Kasumi-1 (cell line): ENCODE data around the gene ERCC2.
"Not testable (repeated sequence)": the region's sequence is repeated elsewhere in the genome, so short reads cannot be mapped to it uniquely, and the experiment has no call there.

Experiments
- DNase-seq, 2 experiments: peaks; one replicate each; lab custom pipeline; 2025; lab: John Stamatoyannopoulos, UW

Gene ERCC2

GRCh38 chr19:45370410-45371204 is at the start of gene ERCC2:
Gene ERCC2 (minus strand): TSS chr19:45370573. CDS start chr19:45370540, 33 bp downstream.
- peak; percentile 95 to 96 for DNase-seq

- DNase-seq: no peak
These were observed 49.5 kb upstream of the ERCC2 start for GRCh38 chr19:45419895-45420294.

GRCh38 chr19:45419396-45419795 is 49.0 kb upstream of the ERCC2 start:
- peak; percentile 80 to 83 for DNase-seq

GRCh38 chr19:45418802-45419201 is 48.4 kb upstream of the ERCC2 start:
- peak; percentile 46 to 51 for DNase-seq

GRCh38 chr19:45417151-45417550 is 46.8 kb upstream of the ERCC2 start:
- DNase-seq: no peak

- DNase-seq: no peak
These were observed 44.1 kb upstream of the ERCC2 start for GRCh38 chr19:45414468-45414867.

- DNase-seq: no peak
These were observed 43.1 kb upstream of the ERCC2 start for GRCh38 chr19:45413497-45413896.

GRCh38 chr19:45410330-45410729 is 40.0 kb upstream of the ERCC2 start:
- not testable (repeated sequence) for DNase-seq

GRCh38 chr19:45409557-45409920 is 39.2 kb upstream of the ERCC2 start:
- peak; percentile 8 to 46 for DNase-seq

GRCh38 chr19:45408830-45409556 is 38.6 kb upstream of the ERCC2 start:
- no peak for DNase-seq

GRCh38 chr19:45408121-45408520 is 37.7 kb upstream of the ERCC2 start:
- no peak for DNase-seq

- DNase-seq: not testable (repeated sequence)
These were observed 37.2 kb upstream of the ERCC2 start for GRCh38 chr19:45407585-45407984.

- no peak for DNase-seq
These were observed 36.7 kb upstream of the ERCC2 start for GRCh38 chr19:45407091-45407375.

GRCh38 chr19:45406226-45407090 is 36.1 kb upstream of the ERCC2 start, which contains the start of gene POLR1G:
Gene POLR1G (plus strand): TSS chr19:45406644. CDS start chr19:45406697, 53 bp downstream.
- DNase-seq: peak; percentile 90 to 91

GRCh38 chr19:45405435-45406225 is 35.3 kb upstream of the ERCC2 start:
- peak; percentile 84 to 87 for DNase-seq

GRCh38 chr19:45404557-45405434 is 34.4 kb upstream of the ERCC2 start, which contains the start of gene PPP1R13L:
Gene PPP1R13L (minus strand): TSS chr19:45405069. CDS start chr19:45398318, 6,751 bp downstream.
- no peak for DNase-seq

- DNase-seq: peak in 1 of 2 experiments; percentile 11
These were observed 33.6 kb upstream of the ERCC2 start for GRCh38 chr19:45403781-45404556.

GRCh38 chr19:45403272-45403671 is 32.9 kb upstream of the ERCC2 start:
- DNase-seq: no peak

- DNase-seq: peak; percentile 20 to 36
These were observed 32.1 kb upstream of the ERCC2 start for GRCh38 chr19:45402298-45403061.
